ENCODE measurements around the gene B3GALNT1. TPM values are rescaled to one million over a fixed set of nuclear protein-coding genes. Genes with fewer than 3 reads are reported as not detected.

Gene B3GALNT1
- total RNA-seq, 1 experiment from 2014 or later: 13.2 TPM

- Histone ChIP-seq H3K9me3 (ENCODE audit: control insufficient read depth, low read depth, low read length) (no peaks in the 10 kb centered on the region), H4K91ac (ENCODE audit: insufficient read length, low read depth, low read length) (no peak overlapping the region), H3K18ac (ENCODE audit: insufficient read length, low read depth, low read length) (no peak overlapping the region), H3K79me1 (ENCODE audit: insufficient read depth, low read depth, low read length, poor library complexity, severe bottlenecking) (no peaks in the 10 kb centered on the region), H3K9ac (ENCODE audit: extremely low read depth, insufficient read length, low read length) (no peak overlapping the region), H4K20me1 (ENCODE audit: control insufficient read depth, insufficient read depth, insufficient read length) (no peaks in the 10 kb centered on the region), H2AFZ (ENCODE audit: low read length) (no peak overlapping the region), H4K8ac (replicated peaks; ENCODE audit: insufficient read length, low read depth, low read length) (no peak overlapping the region), H2BK15ac (ENCODE audit: low read depth, low read length) (no peak overlapping the region), H3K4me2 (ENCODE audit: insufficient read depth, insufficient read length, low read length) (no peak overlapping the region), H3K23me2 (ENCODE audit: insufficient read length, low read depth, low read length, poor library complexity, severe bottlenecking) (no peaks in the 10 kb centered on the region), H3K27ac (ENCODE audit: insufficient read length, low read depth, low read length) (no peak overlapping the region), H2AK5ac (ENCODE audit: insufficient read length, low read length) (no peak overlapping the region), H3K27me3 (ENCODE audit: insufficient read depth, low read length) (no peaks in the 10 kb centered on the region), H3T11ph (ENCODE audit: low read length) (no peak overlapping the region), H3K56ac (ENCODE audit: insufficient read length, low read depth, low read length) (no peak overlapping the region), H3K14ac (ENCODE audit: insufficient read depth, low read length) (no peak overlapping the region), H3K4ac (ENCODE audit: low read depth, low read length) (no peak overlapping the region), H3K79me2 (ENCODE audit: insufficient read depth, low read length) (no peaks in the 10 kb centered on the region), H4K5ac (ENCODE audit: insufficient read length, low read depth, low read length) (no peak overlapping the region), H2BK12ac (ENCODE audit: insufficient read length, low read depth, low read length) (no peak overlapping the region), H2BK20ac (ENCODE audit: low read depth, low read length, poor library complexity, severe bottlenecking) (no peak overlapping the region), H3K4me1 (ENCODE audit: insufficient read depth, low read length) (no peaks in the 10 kb centered on the region), H2BK120ac (ENCODE audit: low read depth, low read length, poor library complexity, severe bottlenecking) (no peak overlapping the region), H2BK5ac (ENCODE audit: insufficient read length, low read length) (no peak overlapping the region), H3K23ac (ENCODE audit: insufficient read length, low read depth, low read length) (no peak overlapping the region)
- Mint-ChIP-seq H3K36me3 (ENCODE audit: insufficient read depth in 1 of 3, low read depth in 3 of 3) (peaks cover 0 to 12% (median 5%) of the 10 kb centered on the region in 3 experiments; a peak in 4 of 7 replicates), H3K9me3 (peaks cover 13 to 15% of the 10 kb centered on the region in 2 experiments; a peak in 4 of 5 replicates), H3K27ac (no peak overlapping the region), H3K4me1 (peaks cover 11% of the 10 kb centered on the region in 2 experiments), H3K4me3 (no peak overlapping the region), H3K27me3 (ENCODE audit: low read depth) (no peaks in the 10 kb centered on the region; the same call in 1 of the 2 replicates)
- TF ChIP-seq CTCF (conservative IDR thresholded peaks at IDR 0.05): no peak
- no CpG with 5 or more reads among the region's 4 CpGs for WGBS (ENCODE audit: extremely low coverage, insufficient read length, low lambda C conversion rate)
- DNase-seq: no peak
Observed at GRCh38 chr3:161148832-161149475, 43.8 kb upstream of the B3GALNT1 start.

All from H9 (cell line).